SW480 (cell line): ENCODE data around the gene VTI1A.

Experiments used
- DNase-seq: peaks from one replicate; pipeline ENCODE4 v3.0.0-alpha.2; 2016; ENCODE audit warnings: low spot score

Gene VTI1A

GRCh38 chr10:112546474-112546873, 99.5 kb downstream of the VTI1A start:
- no peak for DNase-seq

DNA sequence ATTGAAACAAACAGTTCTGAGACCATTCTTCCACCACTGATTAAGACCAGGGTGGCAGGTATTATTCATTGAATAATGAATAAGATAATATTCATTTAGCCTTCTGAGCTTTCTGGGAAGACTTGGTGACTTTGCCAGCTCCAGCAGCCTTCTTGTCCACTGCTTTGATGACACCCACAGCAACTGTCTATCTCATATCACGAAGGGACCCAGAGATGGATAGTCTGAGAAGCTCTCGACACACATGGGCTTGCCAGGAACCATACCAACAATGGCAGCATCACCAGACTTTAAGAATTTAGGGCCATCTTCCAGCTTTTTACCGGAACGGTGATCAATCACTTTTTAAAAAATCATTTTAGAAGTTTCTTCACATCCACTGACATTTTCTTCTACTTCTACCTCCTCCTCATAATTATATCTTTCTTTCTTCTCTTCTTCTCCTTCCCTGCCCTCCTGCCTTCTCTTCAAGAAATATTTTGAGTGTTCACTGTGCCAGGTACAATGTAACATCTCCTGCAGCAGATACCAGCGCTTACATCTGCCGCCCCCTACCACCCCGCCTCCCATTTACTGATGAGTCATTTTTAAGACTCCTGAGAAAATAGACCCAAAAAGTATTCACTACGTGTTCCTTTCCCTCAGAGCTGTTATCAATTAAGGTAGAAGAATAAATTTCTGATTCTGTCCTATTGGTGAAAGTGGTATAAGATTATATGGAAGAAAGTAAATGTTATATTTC, 101.7 kb downstream of the VTI1A start:
- no peak for DNase-seq

DNA sequence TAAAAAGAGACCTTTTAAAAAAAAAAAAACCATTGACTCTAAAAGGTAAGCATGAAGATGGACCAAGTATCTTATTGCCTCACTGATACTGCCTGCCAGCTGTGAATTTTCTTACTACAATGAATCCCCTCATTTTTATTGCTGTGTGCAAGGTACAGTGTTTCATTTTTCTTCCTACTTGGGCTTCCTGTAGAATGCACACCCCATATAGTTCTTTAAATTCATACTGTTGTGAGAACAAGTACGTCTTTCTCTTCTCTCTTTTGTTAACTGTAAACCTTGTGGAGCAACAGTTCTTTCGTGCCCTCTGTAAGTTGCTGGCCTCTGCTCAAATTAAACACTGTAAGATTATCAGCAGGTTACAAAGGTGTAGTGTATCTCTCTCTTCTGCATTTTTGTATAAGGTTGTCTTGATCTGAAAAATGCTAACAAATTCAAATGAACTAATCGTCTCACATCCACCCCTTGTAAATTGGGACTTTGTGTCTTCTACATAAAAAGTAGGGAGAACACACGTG, 105.6 kb downstream of the VTI1A start:
- DNase-seq, result no peak

DNA sequence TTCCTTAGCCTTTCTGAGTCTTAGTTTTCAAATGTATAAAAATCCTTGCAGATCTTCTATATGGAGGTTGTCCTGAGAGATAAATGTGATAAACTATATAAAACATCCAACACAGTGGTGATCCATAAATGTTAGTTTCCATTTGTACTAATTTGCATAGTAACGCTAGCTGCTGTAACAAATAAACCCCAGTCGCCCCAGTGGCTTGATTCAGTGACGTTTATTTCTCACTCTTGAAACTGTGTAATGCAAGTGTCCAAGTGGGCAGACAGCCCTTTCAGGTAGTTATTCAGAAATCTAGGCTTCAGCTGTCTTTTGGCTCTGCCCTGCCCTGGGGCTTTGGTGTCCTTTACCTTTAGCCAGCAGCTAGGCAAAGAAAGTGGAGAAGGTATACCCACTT, 106.3 kb downstream of the VTI1A start:
- no peak for DNase-seq

- DNase-seq, result no peak
These were observed 107.2 kb downstream of the VTI1A start for GRCh38 chr10:112554263-112554662.

GRCh38 chr10:112557197-112557596, 110.2 kb downstream of the VTI1A start:
- DNase-seq, result no peak

GRCh38 chr10:112558476-112559142, 111.6 kb downstream of the VTI1A start:
- DNase-seq, result no peak

GRCh38 chr10:112559349-112559748, 112.3 kb downstream of the VTI1A start:
- DNase-seq, result no peak

DNA sequence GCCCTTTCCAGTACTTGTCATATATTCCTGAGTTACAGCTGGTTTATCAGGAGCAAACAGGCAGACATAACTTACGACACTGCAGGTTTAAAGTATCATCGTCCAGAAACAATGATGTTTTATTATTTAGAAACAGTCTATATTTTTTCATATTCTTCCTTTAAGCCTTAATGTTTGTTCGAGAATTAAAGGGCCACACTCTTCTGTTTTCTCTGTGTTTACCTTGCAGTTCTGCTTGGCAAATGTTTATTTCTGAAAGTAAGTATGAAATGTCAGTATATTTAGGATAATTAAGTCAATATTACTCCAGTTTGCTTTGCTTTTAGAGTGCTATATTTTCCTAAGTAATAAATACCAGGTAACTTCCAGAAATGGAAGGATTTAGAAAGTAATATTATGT, 115.1 kb downstream of the VTI1A start:
- DNase-seq, result no peak

GRCh38 chr10:112562809-112563663, 116.0 kb downstream of the VTI1A start:
- DNase-seq, result no peak

- DNase-seq, result no peak
These were observed 117.3 kb downstream of the VTI1A start for GRCh38 chr10:112564337-112564736.

DNA sequence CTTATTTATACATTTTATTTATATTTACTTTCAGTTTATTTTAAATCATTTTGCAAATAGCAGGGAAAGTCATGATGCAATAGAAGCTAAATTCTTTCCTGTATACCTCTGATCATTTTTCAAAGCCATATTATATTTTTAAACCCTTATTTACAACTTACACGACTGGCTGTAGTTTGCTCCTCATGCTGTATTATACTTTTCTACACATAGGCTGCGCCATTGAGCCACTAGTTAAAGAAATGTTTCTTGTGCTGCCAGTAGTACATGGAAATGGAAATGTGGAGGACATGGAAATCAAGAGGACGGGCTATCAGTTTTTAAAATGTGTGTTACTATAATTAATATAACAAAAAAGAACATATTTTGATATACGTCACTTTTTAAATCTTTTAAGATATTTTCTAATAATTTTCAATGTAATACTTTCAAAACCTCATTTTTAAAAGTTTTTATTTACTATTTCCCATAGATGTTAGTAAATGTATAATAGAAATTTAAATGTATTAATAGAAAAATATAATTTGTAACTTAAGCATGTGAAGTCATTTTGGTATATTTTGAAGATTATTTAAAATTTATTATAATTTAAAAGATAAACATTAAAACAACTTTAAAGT, 118.5 kb downstream of the VTI1A start:
- DNase-seq, result peak; percentile 63

- DNase-seq, result no peak
These were observed 123.6 kb downstream of the VTI1A start for GRCh38 chr10:112570585-112570984.

- no peak for DNase-seq
These were observed 132.6 kb downstream of the VTI1A start for GRCh38 chr10:112579578-112579977.

- no peak for DNase-seq
These were observed 133.3 kb downstream of the VTI1A start for GRCh38 chr10:112580267-112580666.

DNA sequence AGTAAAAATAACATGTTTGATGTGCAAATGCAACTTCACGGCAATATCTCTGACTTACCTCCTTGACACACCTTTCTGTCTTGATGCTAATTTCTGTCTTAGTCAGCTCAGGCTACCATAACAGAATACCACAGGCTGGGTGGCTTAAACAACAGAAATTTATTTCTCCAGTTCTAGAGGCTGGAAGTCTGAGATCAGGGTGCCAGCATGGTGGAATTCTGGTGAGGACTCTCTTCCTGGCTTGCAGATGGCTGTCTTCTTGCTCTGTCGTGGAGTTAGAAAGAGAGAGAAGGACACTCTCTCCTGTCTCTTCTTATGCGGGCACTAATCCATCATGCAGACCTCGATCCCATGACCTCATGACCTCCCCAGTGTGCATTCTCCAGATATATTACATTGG, 134.9 kb downstream of the VTI1A start:
- DNase-seq, result no peak

DNA sequence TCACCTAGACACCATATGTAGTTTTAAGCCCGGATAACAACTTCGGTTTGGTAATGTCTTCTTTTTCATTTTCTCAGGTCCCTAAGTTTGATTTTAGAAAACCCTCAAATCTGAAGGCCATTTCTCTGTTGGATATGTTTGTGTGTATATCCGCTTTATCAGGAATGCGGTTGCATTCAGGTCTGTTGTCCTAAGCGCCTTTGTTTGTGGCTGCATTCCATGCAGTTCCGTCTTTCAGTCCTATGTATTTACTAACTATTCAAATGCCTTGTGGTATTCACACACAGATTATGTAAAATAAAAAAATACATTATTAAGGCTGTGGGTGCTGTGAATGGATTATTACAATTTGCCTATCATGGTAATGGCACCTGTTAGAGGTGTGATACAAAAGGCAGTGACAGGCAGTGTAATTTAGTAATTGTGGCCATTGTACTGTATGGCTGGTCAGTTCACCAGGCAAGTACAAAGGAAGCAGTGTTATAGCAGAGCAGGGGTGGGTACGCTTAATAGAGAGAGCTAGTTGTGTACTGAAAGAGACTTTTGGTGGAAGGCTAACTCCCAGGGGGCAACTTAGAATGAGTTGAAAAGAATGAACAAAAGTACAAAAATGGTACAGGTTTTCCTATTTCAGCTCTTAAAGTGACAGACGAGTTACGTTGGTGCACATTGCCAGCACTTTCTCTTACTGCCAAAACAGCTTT, 136.4 kb downstream of the VTI1A start:
- DNase-seq, result no peak

DNA sequence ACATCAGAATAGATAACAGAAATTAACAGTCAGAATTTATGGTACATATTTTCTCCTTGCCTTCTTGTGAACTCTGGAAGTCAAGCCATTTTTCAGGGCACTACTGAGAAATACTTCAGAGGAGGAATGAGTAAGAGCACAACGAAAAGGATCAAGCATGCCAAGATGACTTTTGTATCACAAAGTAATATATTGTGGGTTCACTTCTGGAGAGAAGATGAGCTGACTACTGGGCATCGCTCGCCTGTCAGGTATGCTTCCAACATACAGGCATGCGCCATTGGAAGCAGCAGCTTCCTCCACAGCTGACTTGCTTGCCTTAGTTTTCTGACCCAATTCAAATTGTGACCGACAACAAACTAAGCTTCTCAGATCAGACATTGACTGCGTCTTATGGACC, 137.3 kb downstream of the VTI1A start:
- no peak for DNase-seq

- peak; percentile 39 for DNase-seq
These were observed 138.1 kb downstream of the VTI1A start for GRCh38 chr10:112585126-112585525.

DNA sequence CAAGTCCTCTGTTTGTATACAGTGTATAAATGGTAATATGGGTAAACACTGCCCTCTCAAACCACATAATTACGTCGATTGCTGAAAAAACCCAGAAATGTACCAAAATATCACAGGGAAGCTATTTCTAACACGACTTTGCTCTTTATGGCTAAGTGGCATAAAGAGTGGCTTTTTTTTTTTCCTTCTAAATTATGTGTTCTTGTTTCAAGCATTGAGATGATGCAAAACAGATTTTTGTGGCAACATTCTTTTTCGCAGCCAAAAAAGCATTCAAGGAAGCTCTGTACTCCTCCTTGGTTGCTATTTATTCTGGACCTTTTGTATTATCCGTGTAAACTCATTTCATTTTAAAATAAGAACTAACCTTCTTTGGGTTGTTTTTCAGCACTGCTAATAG, 138.9 kb downstream of the VTI1A start:
- no peak for DNase-seq

GRCh38 chr10:112587729-112588128, 140.7 kb downstream of the VTI1A start:
- DNase-seq, result no peak
